Keratinocyte (primary cell): ENCODE results near the gene WDR41. TPM values are rescaled to one million over a fixed set of nuclear protein-coding genes. Genes with fewer than 3 reads are reported as not detected.

Source experiments
- DNase-seq: peaks from one replicate; pipeline ENCODE4 v3.0.0-alpha.2; 2011; ENCODE audit warnings: low read depth, missing footprints, low spot score
- FAIRE-seq: peaks from 2 replicates; lab custom pipeline; 2011; peaks lifted over from hg19 to GRCh38; lab: Jason Lieb, UNC
- H2AFZ ChIP-seq: 2 replicates; pipeline ENCODE4 v1.6.0; 2012; ENCODE audit warnings: low read length, control low read depth, inconsistent platforms; ENCODE audit not compliant: control insufficient read depth
- H3K27ac ChIP-seq: 2 replicates; pipeline ENCODE4 v1.5.1; 2011; ENCODE audit warnings: low read length; ENCODE audit not compliant: control insufficient read depth, insufficient read depth
- H3K27me3 ChIP-seq: 3 replicates; pipeline ENCODE4 v1.6.0; 2011; ENCODE audit warnings: low read length; ENCODE audit not compliant: control insufficient read depth, insufficient read depth; ENCODE audit errors: extremely low read depth
- H3K36me3 ChIP-seq, 2 experiments: 2 replicates in 1 of 2; 3 replicates in 1 of 2; pipeline ENCODE4 v1.5.1; 2011; ENCODE audit warnings: low read length in 2 of 2, mild to moderate bottlenecking in 1 of 2; ENCODE audit not compliant: control insufficient read depth in 2 of 2, insufficient read depth in 2 of 2; ENCODE audit errors: extremely low read depth in 1 of 2
- H3K4me1 ChIP-seq: 3 replicates; pipeline ENCODE4 v1.5.1; 2011; ENCODE audit warnings: low read length; ENCODE audit not compliant: control insufficient read depth, insufficient read depth; ENCODE audit errors: extremely low read depth
- H3K4me2 ChIP-seq: 3 replicates; pipeline ENCODE4 v1.6.0; 2011; ENCODE audit warnings: low read depth, low read length; ENCODE audit not compliant: control insufficient read depth, insufficient read depth; ENCODE audit errors: extremely low read depth
- H3K4me3 ChIP-seq, 3 experiments: fragments of 200-600 bp in 1 of 3; sonication (generic) in 1 of 3; 2 replicates in 2 of 3; 3 replicates in 1 of 3; pipeline ENCODE4 v1.5.1; 2011 to 2016; ENCODE audit warnings: low read length in 3 of 3, mild to moderate bottlenecking in 3 of 3, control low read depth in 2 of 3, inconsistent platforms in 1 of 3, low read depth in 1 of 3, mixed read lengths in 1 of 3, mixed run types in 1 of 3, moderate library complexity in 1 of 3; ENCODE audit not compliant: control insufficient read depth in 2 of 3, insufficient read depth in 2 of 3; ENCODE audit errors: extremely low read depth in 1 of 3
- H3K79me2 ChIP-seq: 2 replicates; pipeline ENCODE4 v1.6.0; 2012; ENCODE audit warnings: low read length; ENCODE audit not compliant: control insufficient read depth, insufficient read depth
- H3K9ac ChIP-seq: 3 replicates; pipeline ENCODE4 v1.6.0; 2011; ENCODE audit warnings: low read length; ENCODE audit not compliant: control insufficient read depth, insufficient read depth; ENCODE audit errors: extremely low read depth
- H3K9me1 ChIP-seq: 3 replicates; pipeline ENCODE4 v1.6.0; 2011; ENCODE audit warnings: low read length; ENCODE audit not compliant: control insufficient read depth, insufficient read depth; ENCODE audit errors: extremely low read depth
- H3K9me3 ChIP-seq: 2 replicates; pipeline ENCODE4 v1.5.1; 2012; ENCODE audit warnings: low read depth, low read length; ENCODE audit not compliant: control insufficient read depth
- H4K20me1 ChIP-seq: 3 replicates; pipeline ENCODE4 v1.6.0; 2011; ENCODE audit warnings: low read length; ENCODE audit not compliant: control insufficient read depth, insufficient read depth; ENCODE audit errors: extremely low read depth
- CTCF ChIP-seq, 3 experiments: IDR thresholded peaks in 1 of 3; conservative IDR thresholded peaks in 1 of 3; optimal IDR thresholded peaks in 1 of 3; 2 replicates in 2 of 3; 3 replicates in 1 of 3; pipeline versions ENCODE3 to v1.5.1; 2011; ENCODE audit warnings: low read length in 3 of 3, mild to moderate bottlenecking in 3 of 3, moderate library complexity in 2 of 3, control low read depth in 1 of 3, inconsistent platforms in 1 of 3; ENCODE audit not compliant: insufficient read depth in 2 of 3; ENCODE audit errors: extremely low read depth in 1 of 3
- EZH2 ChIP-seq: IDR thresholded peaks from one replicate; pipeline ENCODE4 v1.6.1; 2012; ENCODE audit warnings: inconsistent platforms, mild to moderate bottlenecking, low read length, moderate library complexity
- dilution Hi-C: fragments of 300-500 bp; cut with MboI; formaldehyde crosslinking; loops from one replicate; pipeline ENCODE4 v1.7.0; 2020; ENCODE audit warnings: low sequenced_read_pairs; ENCODE audit not compliant: extremely low pct_ligation_motif_present
- polyA plus RNA-seq, 5 experiments: library from polyadenylated mRNA; depleted of rRNA in 3 of 5; stranded (reverse) in 3 of 5; stranded (forward) in 1 of 5; unstranded in 1 of 5; fragments of >200 nt; gene quantifications; 1 replicate in 1 of 5; 2 replicates in 3 of 5; 3 replicates in 1 of 5; pipeline versions ENCODE4 v1.2.1 to v1.2.3, GENCODE V29; 2011 to 2012; ENCODE audit warnings: missing spikeins in 2 of 5, low read depth in 1 of 5, low replicate concordance in 1 of 5

Gene WDR41
- polyA plus RNA-seq, 1 donor (not counting 4 experiments of a cell fraction or from before 2014, with no cell fraction given): 60.7 TPM

- dilution Hi-C loops: no loop called here
- H2AFZ ChIP-seq: no peak overlapping the region
- FAIRE-seq: no peak
Observed at GRCh38 chr5:77420940-77421339, 71.2 kb downstream of the WDR41 start.

GRCh38 chr5:77419644-77420582 lies 72.2 kb downstream of the WDR41 start:
- no peaks in the 10 kb centered on the region for H3K9me3 ChIP-seq
- dilution Hi-C loops: no loop called here
- no peak overlapping the region for H3K9ac ChIP-seq
- FAIRE-seq: no peak
- no peaks in the 10 kb centered on the region for H3K27me3 ChIP-seq
- no peaks in the 10 kb centered on the region for H3K79me2 ChIP-seq
- no peak overlapping the region for H3K4me2 ChIP-seq
- no peaks in the 10 kb centered on the region for H3K4me1 ChIP-seq
- no peak for TF ChIP-seq CTCF (optimal IDR thresholded peaks at IDR 0.05 in 1 of 3, IDR thresholded peaks at IDR 0.05 in 1 of 3, conservative IDR thresholded peaks at IDR 0.05 in 1 of 3; ENCODE audit: extremely low read depth in 1 of 3, insufficient read depth in 2 of 3, low read length in 3 of 3)
- no peak for TF ChIP-seq EZH2
- H3K36me3 ChIP-seq: peaks cover 0 to under 1% of the 10 kb centered on the region in 2 experiments
- no peak overlapping the region for H2AFZ ChIP-seq
- no peak for DNase-seq
- H3K4me3 ChIP-seq: no peak overlapping the region
- no peaks in the 10 kb centered on the region for H3K9me1 ChIP-seq
- H4K20me1 ChIP-seq: no peaks in the 10 kb centered on the region
- no peak overlapping the region for H3K27ac ChIP-seq

More at GRCh38 chr5:77420940-77421339, 71.2 kb downstream of the WDR41 start:
- no peak for DNase-seq
- no peaks in the 10 kb centered on the region for H4K20me1 ChIP-seq
- H3K4me1 ChIP-seq: no peaks in the 10 kb centered on the region
- TF ChIP-seq CTCF (optimal IDR thresholded peaks at IDR 0.05 in 1 of 3, IDR thresholded peaks at IDR 0.05 in 1 of 3, conservative IDR thresholded peaks at IDR 0.05 in 1 of 3; ENCODE audit: extremely low read depth in 1 of 3, insufficient read depth in 2 of 3, low read length in 3 of 3) (no peak), EZH2 (no peak)
- H3K4me3 ChIP-seq: no peak overlapping the region
- no peaks in the 10 kb centered on the region for H3K79me2 ChIP-seq
- H3K9ac ChIP-seq: no peak overlapping the region
- H3K9me1 ChIP-seq: no peaks in the 10 kb centered on the region
- H3K27me3 ChIP-seq: no peaks in the 10 kb centered on the region
- no peak overlapping the region for H3K4me2 ChIP-seq
- H3K27ac ChIP-seq: no peak overlapping the region
- no peaks in the 10 kb centered on the region for H3K9me3 ChIP-seq
- H3K36me3 ChIP-seq: peaks cover 2% of the 10 kb centered on the region in 2 experiments
